A673 (cell line): ENCODE measurements around the gene CCDC148. TPM values are rescaled to one million over a fixed set of nuclear protein-coding genes. Genes with fewer than 3 reads are reported as not detected.

ENCODE experiments used
- BruUV-seq: library from RNA; stranded (reverse); fragments of 400-500 nt; replicated peaks from 2 replicates; lab custom pipeline; 2021; lab: Mats Ljungman, UMichigan
- CTCF ChIA-PET: fragments of 300-600 bp; sonication (Branson Sonifier 250); formaldehyde crosslinking; loops from one replicate; lab custom pipeline; 2022; ENCODE audit warnings: antibody characterized with exemption; lab: Charles Lee
- POLR2A ChIA-PET: fragments of 300-600 bp; sonication (Branson Sonifier 250); formaldehyde crosslinking; loops from one replicate; lab custom pipeline; 2022; ENCODE audit warnings: antibody characterized with exemption; ENCODE audit not compliant: low non-redundant PET; lab: Charles Lee
- DNase-seq: peaks from one replicate; pipeline ENCODE4 v3.0.0-alpha.2; 2015; ENCODE audit warnings: low spot score
- H3K27ac ChIP-seq: fragments of 200-600 bp; sonication (generic); 2 replicates; pipeline ENCODE4 v1.5.1; 2016; ENCODE audit warnings: mixed run types, low read depth, mild to moderate bottlenecking, mixed read lengths, antibody characterized with exemption, low read length; ENCODE audit not compliant: poor library complexity, severe bottlenecking
- H3K27me3 ChIP-seq: fragments of 200-600 bp; sonication (generic); replicated peaks from 2 replicates; pipeline ENCODE4 v1.6.1; 2017; ENCODE audit warnings: mixed run types, low read depth, mild to moderate bottlenecking, mixed read lengths, antibody characterized with exemption, low read length; ENCODE audit not compliant: insufficient read depth, poor library complexity
- H3K36me3 ChIP-seq: fragments of 200-600 bp; sonication (generic); 2 replicates; pipeline ENCODE4 v1.6.1; 2016; ENCODE audit warnings: mixed run types, mild to moderate bottlenecking, mixed read lengths, antibody characterized with exemption, low read length; ENCODE audit not compliant: insufficient read depth, poor library complexity, severe bottlenecking
- H3K4me1 ChIP-seq: fragments of 200-600 bp; sonication (generic); 2 replicates; pipeline ENCODE4 v1.6.1; 2017; ENCODE audit warnings: mixed run types, mild to moderate bottlenecking, mixed read lengths, antibody characterized with exemption, low read length; ENCODE audit not compliant: insufficient read depth, poor library complexity, severe bottlenecking
- H3K4me3 ChIP-seq: fragments of 200-600 bp; sonication (generic); 2 replicates; pipeline ENCODE4 v1.5.1; 2016; ENCODE audit warnings: low read depth, mixed run types, mild to moderate bottlenecking, mixed read lengths, low read length; ENCODE audit not compliant: poor library complexity, severe bottlenecking
- H3K9me3 ChIP-seq: fragments of 200-600 bp; sonication (generic); 2 replicates; pipeline ENCODE4 v1.6.1; 2016; ENCODE audit warnings: mixed run types, low read depth, mild to moderate bottlenecking, mixed read lengths, antibody characterized with exemption, low read length; ENCODE audit not compliant: poor library complexity, severe bottlenecking
- EZH2 ChIP-seq: fragments of 200-600 bp; sonication (generic); IDR thresholded peaks from 2 replicates; pipeline ENCODE4 v1.6.1; 2017; ENCODE audit warnings: borderline replicate concordance, low read depth, mild to moderate bottlenecking, mixed read lengths, antibody characterized with exemption, low read length; ENCODE audit not compliant: poor library complexity, severe bottlenecking
- intact Hi-C: fragments of 100-400 bp; cut with micrococcal nuclease; formaldehyde crosslinking; loops from one replicate; pipeline ENCODE4 v1.10.0; 2022; ENCODE audit not compliant: unreplicated experiment
- total RNA-seq: library from RNA; stranded (reverse); gene quantifications from 2 replicates; pipeline ENCODE4 v1.2.3, GENCODE V29; 2021
- TF ChIP-seq, protein P1 (sequence below): fragments of 300-800, 200-600 bp; sonication (generic); conservative IDR thresholded peaks from 2 replicates; pipeline ENCODE4 v1.5.1; 2017; ENCODE audit warnings: low read depth, mild to moderate bottlenecking, antibody characterized with exemption, low read length, moderate library complexity, mixed read lengths

CCDC148 gene
- total RNA-seq, 1 experiment from 2014 or later: 0.90 TPM

DNA sequence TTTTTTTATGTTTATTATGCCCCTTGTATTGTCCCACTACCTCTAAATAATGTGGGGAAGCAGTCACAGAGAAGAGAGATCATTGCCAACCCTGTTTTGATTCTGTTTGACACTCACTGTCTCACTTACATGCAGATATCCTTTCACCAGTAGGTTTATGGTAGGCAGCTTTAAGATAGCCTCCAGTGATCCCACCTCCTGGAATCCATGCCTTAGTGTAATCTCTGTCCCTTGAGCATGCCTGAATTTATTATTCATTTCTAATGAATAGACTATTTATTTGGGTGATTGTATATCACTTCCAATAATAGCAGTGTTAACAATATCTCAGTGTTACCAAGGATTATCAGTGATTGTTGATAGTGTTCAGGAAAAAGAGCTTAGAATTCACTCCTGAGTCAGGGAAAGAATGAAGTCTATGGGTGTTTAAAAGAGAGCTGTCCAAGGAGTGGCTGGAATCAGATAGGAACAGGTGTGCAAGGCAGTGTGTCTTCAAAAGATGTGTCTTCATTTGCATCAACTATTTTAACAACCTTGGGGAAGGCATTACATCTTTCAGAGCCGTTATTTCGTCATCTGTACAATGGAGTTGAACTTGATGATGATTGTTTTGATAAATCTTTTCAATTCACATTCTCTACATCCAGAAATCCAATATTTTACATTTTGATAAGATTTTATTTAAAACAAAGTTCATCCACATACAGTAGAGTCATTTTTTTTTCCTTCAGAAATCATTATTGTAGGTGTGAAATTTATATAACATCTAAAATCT, 32.1 kb upstream of the CCDC148 start:
- ChIA-PET POLR2A (no interaction called here), CTCF (no interaction called here)
- H3K27ac ChIP-seq: peak overlapping the region; percentile 49
- no peak overlapping the region for H3K4me3 ChIP-seq
- no peak for TF ChIP-seq EZH2
- TF ChIP-seq, protein P1, sequence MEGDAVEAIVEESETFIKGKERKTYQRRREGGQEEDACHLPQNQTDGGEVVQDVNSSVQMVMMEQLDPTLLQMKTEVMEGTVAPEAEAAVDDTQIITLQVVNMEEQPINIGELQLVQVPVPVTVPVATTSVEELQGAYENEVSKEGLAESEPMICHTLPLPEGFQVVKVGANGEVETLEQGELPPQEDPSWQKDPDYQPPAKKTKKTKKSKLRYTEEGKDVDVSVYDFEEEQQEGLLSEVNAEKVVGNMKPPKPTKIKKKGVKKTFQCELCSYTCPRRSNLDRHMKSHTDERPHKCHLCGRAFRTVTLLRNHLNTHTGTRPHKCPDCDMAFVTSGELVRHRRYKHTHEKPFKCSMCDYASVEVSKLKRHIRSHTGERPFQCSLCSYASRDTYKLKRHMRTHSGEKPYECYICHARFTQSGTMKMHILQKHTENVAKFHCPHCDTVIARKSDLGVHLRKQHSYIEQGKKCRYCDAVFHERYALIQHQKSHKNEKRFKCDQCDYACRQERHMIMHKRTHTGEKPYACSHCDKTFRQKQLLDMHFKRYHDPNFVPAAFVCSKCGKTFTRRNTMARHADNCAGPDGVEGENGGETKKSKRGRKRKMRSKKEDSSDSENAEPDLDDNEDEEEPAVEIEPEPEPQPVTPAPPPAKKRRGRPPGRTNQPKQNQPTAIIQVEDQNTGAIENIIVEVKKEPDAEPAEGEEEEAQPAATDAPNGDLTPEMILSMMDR: no peak
- no peaks in the 10 kb centered on the region for H3K9me3 ChIP-seq
- H3K4me1 ChIP-seq: peaks cover 74% of the 10 kb centered on the region
- H3K27me3 ChIP-seq: no peaks in the 10 kb centered on the region
- no peaks in the 10 kb centered on the region for H3K36me3 ChIP-seq
- no TSS peak for BruUV-seq
- no peak for DNase-seq
- intact Hi-C loops: no loop called here

DNA sequence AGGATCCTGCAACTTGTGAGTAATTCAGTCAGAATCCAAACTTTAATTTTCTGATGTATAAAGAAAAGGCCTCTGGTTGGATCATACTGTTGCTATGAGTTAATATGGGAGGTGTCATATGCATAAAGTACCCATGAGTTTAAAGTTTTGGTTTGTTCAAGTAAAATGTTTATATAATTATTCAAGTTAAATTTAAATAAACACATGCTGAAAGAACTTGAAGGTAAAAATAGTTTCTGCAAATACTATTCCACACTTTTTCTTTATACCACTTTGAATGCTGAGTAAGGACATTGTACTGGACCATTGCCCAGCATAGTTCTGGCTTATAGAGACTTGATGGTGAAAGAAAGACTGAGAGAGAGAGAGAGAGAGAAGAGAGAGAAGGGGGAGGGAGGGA, 30.9 kb upstream of the CCDC148 start:
- ChIA-PET CTCF (no interaction called here), POLR2A (no interaction called here)
- Histone ChIP-seq H3K4me1 (peaks cover 69% of the 10 kb centered on the region), H3K36me3 (no peaks in the 10 kb centered on the region), H3K27me3 (no peaks in the 10 kb centered on the region), H3K27ac (peak overlapping the region; percentile 30), H3K4me3 (no peak overlapping the region), H3K9me3 (no peaks in the 10 kb centered on the region)
- no TSS peak for BruUV-seq
- DNase-seq: no peak
- intact Hi-C loops: no loop called here
- TF ChIP-seq EZH2: no peak
- TF ChIP-seq, protein P1: no peak

DNA sequence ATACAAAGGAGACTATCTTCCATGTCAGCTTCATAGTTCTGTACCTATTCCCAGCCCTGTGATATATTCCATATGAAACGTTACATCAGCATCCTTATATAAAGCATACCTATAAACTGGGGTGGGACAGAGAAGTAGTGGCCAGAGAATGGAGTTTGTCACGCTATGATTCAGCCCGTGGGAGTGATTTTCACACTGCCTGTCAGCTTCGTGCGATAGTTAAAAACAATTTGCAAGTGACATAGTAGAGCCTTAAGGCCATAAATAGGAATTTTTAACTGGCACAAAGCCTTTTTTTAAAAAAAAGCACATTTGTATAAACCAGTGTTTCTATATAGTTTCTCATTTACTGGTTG, 30.4 kb upstream of the CCDC148 start:
- H3K4me1 ChIP-seq: peaks cover 69% of the 10 kb centered on the region
- DNase-seq: no peak
- intact Hi-C loops: no loop called here
- no peak overlapping the region for H3K4me3 ChIP-seq
- peak overlapping the region; percentile 30 for H3K27ac ChIP-seq
- TF ChIP-seq EZH2: no peak
- TF ChIP-seq, protein P1: no peak
- BruUV-seq: no TSS peak
- H3K36me3 ChIP-seq: no peaks in the 10 kb centered on the region
- ChIA-PET POLR2A (no interaction called here), CTCF (no interaction called here)
- no peaks in the 10 kb centered on the region for H3K9me3 ChIP-seq
- H3K27me3 ChIP-seq: no peaks in the 10 kb centered on the region
